GM19043 (cell line): ENCODE results near the gene PSMA5.
"Not testable (repeated sequence)": the region's sequence is repeated elsewhere in the genome, so short reads cannot be mapped to it uniquely, and the experiment has no call there.

Experiments
- ATAC-seq: cut with Tn5 transposase; IDR thresholded peaks from one replicate; pipeline ENCODE4 v1.9.1; 2021; ENCODE audit warnings: low read depth; ENCODE audit not compliant: unreplicated experiment

The PSMA5 gene

GRCh38 chr1:109426281-109427170 lies at the start of gene PSMA5:
Gene PSMA5, minus strand, starts transcription at chr1:109426448. Its CDS starts 118 bp downstream, at chr1:109426330.
- ATAC-seq, result peak; percentile 98

- ATAC-seq, result no peak
Measured at GRCh38 chr1:109475261-109475660, 49.0 kb upstream of the PSMA5 start.

- ATAC-seq, result no peak
Measured at GRCh38 chr1:109474697-109475096, 48.4 kb upstream of the PSMA5 start.

- ATAC-seq, result not testable (repeated sequence)
Measured at GRCh38 chr1:109473284-109474057, 47.2 kb upstream of the PSMA5 start.

GRCh38 chr1:109472779-109473178 lies 46.5 kb upstream of the PSMA5 start:
- ATAC-seq, result no peak

GRCh38 chr1:109470245-109470644 lies 44.0 kb upstream of the PSMA5 start:
- ATAC-seq, result no peak

GRCh38 chr1:109468903-109469302 lies 42.7 kb upstream of the PSMA5 start:
- no peak for ATAC-seq

- no peak for ATAC-seq
Measured at GRCh38 chr1:109468061-109468460, 41.8 kb upstream of the PSMA5 start.

- ATAC-seq, result no peak
Measured at GRCh38 chr1:109467301-109467777, 41.1 kb upstream of the PSMA5 start.

- ATAC-seq, result no peak
Measured at GRCh38 chr1:109466452-109467300, 40.4 kb upstream of the PSMA5 start, which contains the start of gene SYPL2. Gene SYPL2, plus strand, starts transcription at chr1:109466546. Its CDS starts 298 bp downstream, at chr1:109466844.

GRCh38 chr1:109466125-109466451 lies 39.8 kb upstream of the PSMA5 start:
- no peak for ATAC-seq

GRCh38 chr1:109457819-109458218 lies 31.6 kb upstream of the PSMA5 start:
- ATAC-seq, result no peak

GRCh38 chr1:109454497-109455133 lies 28.4 kb upstream of the PSMA5 start:
- ATAC-seq, result no peak

- ATAC-seq, result no peak
Measured at GRCh38 chr1:109447524-109447923, 21.3 kb upstream of the PSMA5 start.

GRCh38 chr1:109445949-109446695 lies 19.9 kb upstream of the PSMA5 start:
- ATAC-seq, result not testable (repeated sequence)

- ATAC-seq, result no peak
Measured at GRCh38 chr1:109444346-109444745, 18.1 kb upstream of the PSMA5 start.

- ATAC-seq, result no peak
Measured at GRCh38 chr1:109443476-109443875, 17.2 kb upstream of the PSMA5 start.

GRCh38 chr1:109441069-109441468 lies 14.8 kb upstream of the PSMA5 start:
- ATAC-seq, result no peak

- ATAC-seq, result no peak
Measured at GRCh38 chr1:109438798-109439297, 12.6 kb upstream of the PSMA5 start.
